D341Med (cell line): ENCODE measurements around the gene KCNT1.

Source experiments
- DNase-seq: peaks from one replicate; pipeline ENCODE4 v3.0.0; 2012; ENCODE audit warnings: low spot score

KCNT1 gene

DNA sequence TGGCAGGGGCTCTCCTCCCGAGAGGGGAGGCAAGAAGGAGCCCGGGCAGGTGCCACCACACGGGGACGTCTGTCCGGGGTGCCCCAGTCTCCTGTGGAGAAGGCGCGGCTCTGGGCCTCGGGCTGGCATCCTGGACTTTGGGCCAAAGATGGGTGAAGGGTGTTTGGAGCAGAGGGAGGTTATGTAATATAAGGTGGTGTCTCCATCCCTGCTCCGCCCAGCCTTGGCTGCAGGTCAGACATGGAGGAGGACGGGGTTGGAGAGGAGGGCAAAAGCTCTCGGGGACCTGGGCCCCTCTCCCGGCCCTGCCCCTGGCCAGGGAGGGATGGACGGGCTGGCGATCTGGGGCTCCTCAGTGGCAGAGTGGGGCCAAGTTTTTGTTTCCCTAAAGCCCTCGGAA, 1.5 kb upstream of the KCNT1 start:
- DNase-seq: no peak

- DNase-seq: no peak
Measured at GRCh38 chr9:135701067-135701958, 672 bp upstream of the KCNT1 start.

- DNase-seq: no peak
Measured at GRCh38 chr9:135703726-135704125, 1.7 kb downstream of the KCNT1 start.

DNA sequence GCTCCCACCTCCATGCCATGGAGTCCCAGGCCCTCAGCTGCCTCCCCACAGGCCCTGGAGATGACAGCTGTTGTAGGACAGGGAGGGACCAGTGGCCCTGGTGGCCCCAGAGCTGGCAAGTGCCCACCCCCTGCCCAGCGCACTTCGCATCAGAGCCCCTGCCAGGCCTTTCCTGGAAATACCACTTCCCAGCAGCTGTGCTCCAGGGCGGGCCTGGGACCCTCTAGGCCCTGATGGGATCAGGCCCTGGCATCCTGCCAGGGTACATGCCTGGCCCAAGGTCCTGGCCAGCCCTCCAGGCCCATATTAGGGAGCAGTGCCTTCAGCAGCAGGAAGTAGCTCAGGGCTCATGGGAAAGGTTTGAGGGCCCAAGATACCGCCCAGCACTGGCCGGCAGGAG, 2.5 kb downstream of the KCNT1 start:
- no peak for DNase-seq

- no peak for DNase-seq
Measured at GRCh38 chr9:135705376-135705775, 3.4 kb downstream of the KCNT1 start.

DNA sequence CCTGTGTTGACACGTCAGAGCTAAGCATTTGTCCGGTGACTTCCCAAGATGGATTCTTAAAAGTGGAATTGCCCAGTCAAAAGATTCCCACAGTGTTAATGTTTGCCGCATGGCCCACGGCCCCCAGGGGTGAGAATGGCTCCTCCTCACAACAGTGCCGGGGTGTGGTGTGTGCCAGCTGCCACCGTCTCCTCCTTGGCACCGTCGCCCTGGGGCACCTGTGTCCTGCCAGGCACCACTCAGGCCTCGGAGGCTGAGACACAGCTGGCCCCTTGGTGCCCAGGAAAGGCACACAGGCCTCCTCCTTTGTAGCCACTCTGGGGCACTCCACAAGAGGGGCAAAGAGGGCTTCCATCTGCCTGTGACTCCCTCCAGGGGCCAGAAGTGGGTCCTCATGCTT, 4.3 kb downstream of the KCNT1 start:
- DNase-seq: no peak

- no peak for DNase-seq
Measured at GRCh38 chr9:135707252-135708138, 5.5 kb downstream of the KCNT1 start.

- DNase-seq: no peak
Measured at GRCh38 chr9:135708164-135708563, 6.2 kb downstream of the KCNT1 start.

DNA sequence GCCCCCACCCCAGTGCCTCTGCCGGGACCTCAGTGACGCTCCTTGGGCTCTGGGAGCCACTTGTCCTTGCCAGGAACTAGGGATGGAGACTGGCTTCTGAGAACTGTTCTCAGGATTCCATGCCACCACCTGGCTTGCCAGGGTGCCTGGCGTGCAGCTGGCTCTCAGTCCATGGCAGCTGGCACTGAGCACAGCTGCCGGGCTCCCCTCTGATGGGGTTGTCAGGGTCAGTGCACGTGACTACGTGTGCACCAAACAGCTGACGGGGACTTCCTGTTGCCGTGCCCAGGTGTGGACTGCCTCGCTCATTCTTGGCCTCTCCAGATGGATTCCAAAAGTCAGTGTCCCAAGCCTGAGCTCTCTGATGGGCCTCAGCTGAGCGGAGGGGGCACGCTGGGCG, 9.4 kb downstream of the KCNT1 start:
- DNase-seq: no peak

- no peak for DNase-seq
Measured at GRCh38 chr9:135711881-135712280, 9.9 kb downstream of the KCNT1 start.

DNA sequence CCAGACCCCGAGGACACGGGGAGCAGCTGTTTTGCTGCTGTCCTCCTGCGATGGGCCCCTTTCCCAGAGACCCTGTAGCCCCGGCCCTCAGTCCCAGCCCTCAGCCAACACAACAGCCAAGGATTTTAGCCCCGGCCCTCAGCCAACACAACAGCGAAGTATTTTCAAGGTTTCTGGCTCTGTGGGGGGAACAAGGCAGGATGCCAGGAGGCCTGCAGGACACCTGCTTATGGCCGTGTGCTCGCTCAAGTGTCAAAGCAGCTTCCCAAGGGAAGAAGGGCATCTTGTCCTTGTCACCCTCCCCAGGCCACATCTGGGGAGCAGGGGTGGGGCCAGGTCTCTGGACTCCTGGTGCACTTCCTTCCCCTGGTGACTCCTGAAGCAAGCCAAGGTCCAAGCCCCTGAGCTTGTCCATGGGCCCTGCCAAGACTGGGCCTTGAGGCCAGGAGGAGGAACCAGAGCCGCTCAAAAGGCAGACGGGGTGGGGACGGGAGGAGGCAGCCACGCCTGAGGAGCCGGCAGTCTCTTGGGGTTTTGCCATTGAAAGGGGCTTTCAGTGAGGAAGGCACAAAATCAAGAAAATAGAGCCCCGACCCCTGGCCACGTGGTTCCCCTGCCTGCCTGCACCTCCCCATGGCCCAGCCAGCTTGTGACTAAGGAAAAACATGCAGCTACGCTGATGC, 10.8 kb downstream of the KCNT1 start:
- no peak for DNase-seq

- DNase-seq: no peak
Measured at GRCh38 chr9:135714242-135715055, 12.5 kb downstream of the KCNT1 start.

DNA sequence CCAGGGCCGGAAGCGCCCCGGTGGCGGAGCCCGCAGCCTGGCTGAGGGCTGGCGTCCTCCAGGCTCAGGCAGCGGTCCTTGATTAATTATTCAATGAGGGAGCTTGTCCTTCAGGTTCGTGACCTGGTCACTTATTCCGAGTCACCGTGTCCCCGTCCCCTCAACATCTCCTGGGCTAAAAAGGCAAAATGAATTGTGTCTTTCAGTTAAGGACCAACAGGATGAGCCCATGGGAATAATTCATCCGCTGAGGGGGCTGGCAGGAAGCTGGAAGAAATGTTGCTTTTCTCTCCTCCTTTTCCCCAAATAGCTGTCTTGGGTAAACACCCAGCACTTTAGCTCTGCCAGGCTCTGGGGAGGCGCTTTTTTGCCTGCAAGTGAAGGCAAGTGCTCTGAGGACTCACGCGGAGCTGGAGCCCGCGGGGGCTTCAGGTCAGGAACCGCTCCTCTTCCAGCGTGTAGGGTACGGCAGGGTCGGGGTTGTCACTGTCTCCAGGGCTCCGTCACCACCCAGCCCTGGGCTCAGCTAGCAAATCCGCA, 13.1 kb downstream of the KCNT1 start:
- DNase-seq: no peak

- no peak for DNase-seq
Measured at GRCh38 chr9:135716045-135716444, 14.1 kb downstream of the KCNT1 start.

DNA sequence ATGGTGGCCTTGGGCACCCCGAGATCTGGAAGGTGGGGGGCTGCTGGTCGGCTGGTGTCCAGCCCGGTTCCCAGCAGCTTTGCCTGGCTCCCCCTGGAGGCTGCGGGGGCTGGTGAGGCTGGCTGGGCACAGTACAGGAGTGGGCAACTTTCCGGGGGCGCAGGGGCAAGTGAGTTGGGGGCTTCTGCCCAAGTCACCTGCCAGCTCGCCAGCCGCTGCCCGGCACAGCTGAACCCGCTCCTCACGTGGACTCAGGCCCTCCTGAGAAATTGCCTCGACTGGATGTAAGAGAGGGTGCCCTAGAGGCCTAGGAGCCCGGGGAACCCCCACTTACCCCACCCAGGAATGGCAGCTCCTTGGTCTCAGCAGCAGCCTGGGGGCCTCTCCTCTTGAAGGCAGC, 15.4 kb downstream of the KCNT1 start:
- DNase-seq: no peak

DNA sequence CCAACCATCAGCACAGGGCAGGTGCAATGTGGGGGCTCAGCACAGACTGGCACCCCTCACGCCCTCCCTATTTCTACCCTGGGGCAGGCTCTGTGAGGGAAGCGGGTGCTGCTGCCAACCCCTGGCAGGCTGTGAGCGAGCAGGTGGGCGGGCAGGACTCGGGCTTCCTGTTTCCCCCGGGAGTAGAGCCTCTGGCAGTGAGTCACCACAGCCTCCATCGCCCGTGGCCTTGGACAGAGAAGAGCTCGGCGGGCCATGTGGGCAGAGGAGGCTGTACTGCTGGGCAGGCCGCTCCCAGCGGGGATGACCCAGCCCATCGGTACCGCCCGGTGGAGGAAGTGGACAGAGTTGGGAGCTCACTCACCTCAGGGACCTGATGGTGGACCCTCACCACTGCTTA, 16.6 kb downstream of the KCNT1 start:
- DNase-seq: no peak

DNA sequence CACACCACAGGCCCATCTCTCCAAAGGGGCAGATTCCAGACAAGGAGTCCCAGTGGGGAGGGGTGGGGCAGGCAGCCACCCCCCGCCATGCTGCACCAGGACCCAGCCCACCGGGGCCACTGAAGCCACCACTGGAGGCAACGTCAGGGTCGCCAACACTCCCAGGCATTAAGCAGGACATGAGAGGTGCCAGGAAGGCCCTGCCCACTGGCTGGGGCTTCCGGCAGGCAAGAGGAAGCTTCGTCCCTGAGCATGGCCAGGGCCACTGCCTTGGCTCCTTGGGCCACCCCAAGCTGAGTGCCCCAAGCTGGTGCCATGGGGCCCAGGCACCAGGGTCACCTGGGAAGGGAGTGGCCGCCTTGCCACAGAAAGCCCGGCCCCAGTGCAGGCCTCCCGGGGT, 17.5 kb downstream of the KCNT1 start:
- DNase-seq: no peak

GRCh38 chr9:135722365-135722764, 20.4 kb downstream of the KCNT1 start:
- DNase-seq: no peak

DNA sequence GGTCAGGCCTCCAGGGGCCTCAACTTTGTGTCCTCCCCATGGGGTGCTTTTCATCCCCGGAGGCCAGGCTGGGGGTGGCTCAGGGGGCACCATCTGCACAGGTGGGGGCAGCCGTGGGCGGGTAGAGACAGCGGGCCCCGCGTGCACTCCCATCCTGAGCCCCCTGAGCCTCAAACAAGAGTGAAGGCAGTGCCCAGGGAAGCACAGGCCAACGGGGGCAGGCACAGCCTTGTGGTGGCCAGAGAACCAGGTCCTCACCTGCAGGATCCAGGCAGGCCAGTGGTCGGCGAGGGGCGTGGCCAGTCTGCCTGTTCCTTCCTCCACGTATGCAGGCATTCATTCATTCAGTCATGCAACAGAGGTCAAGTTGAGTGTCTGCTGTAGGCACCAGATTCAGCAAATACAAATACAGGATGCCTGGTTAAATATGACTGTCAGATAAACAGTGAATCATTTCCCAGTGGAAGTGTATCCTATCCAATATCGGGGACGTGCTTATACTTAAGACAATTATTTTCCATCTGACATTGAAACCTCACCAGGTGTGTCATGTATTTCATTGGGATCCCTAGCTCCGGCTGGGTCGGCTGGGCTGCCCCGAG, 22.3 kb downstream of the KCNT1 start:
- DNase-seq: no peak

- peak; percentile 54 for DNase-seq
Measured at GRCh38 chr9:135726138-135726853, 24.3 kb downstream of the KCNT1 start.
